MM.1S (cell line): ENCODE results near the gene RTP1.

Experiments
- DNase-seq: peaks from one replicate; pipeline ENCODE4 v3.0.0-alpha.2; 2015
- H2AFZ ChIP-seq: fragments of 300-600 bp; sonication (generic); 2 replicates; pipeline ENCODE4 v1.6.0; 2016; ENCODE audit warnings: antibody characterized with exemption, low read length
- H3F3A ChIP-seq: fragments of 300-600 bp; sonication (generic); 2 replicates; pipeline ENCODE4 v1.6.1; 2016; ENCODE audit warnings: mild to moderate bottlenecking, antibody characterized with exemption, low read length, moderate library complexity, mixed read lengths; ENCODE audit not compliant: insufficient read depth
- H3K27ac ChIP-seq: fragments of 300-600 bp; sonication (generic); 2 replicates; pipeline ENCODE4 v1.5.1; 2016; ENCODE audit warnings: mild to moderate bottlenecking, low read length
- H3K27me3 ChIP-seq: fragments of 300-600 bp; sonication (generic); replicated peaks from 2 replicates; pipeline ENCODE4 v1.6.0; 2016; ENCODE audit warnings: low read length; ENCODE audit not compliant: insufficient read depth
- H3K36me3 ChIP-seq: fragments of 300-600 bp; sonication (generic); replicated peaks from 2 replicates; pipeline ENCODE4 v1.6.1; 2016; ENCODE audit warnings: mild to moderate bottlenecking, low read length, mixed read lengths; ENCODE audit not compliant: insufficient read depth
- H3K4me1 ChIP-seq: fragments of 300-600 bp; sonication (generic); 2 replicates; pipeline ENCODE4 v1.6.1; 2016; ENCODE audit warnings: low read length, mixed read lengths
- H3K4me2 ChIP-seq: fragments of 300-600 bp; sonication (generic); 2 replicates; pipeline ENCODE4 v1.6.0; 2016; ENCODE audit warnings: low read depth, low read length
- H3K4me3 ChIP-seq: fragments of 300-600 bp; sonication (generic); 2 replicates; pipeline ENCODE4 v1.5.1; 2016; ENCODE audit warnings: low read length, mixed read lengths
- H3K79me2 ChIP-seq: fragments of 300-600 bp; sonication (generic); 2 replicates; pipeline ENCODE4 v1.6.1; 2016; ENCODE audit warnings: mixed run types, low read length, mixed read lengths
- H3K9ac ChIP-seq: fragments of 300-600 bp; sonication (generic); 2 replicates; pipeline ENCODE4 v1.6.1; 2016; ENCODE audit warnings: low read length, mixed read lengths
- H3K9me2 ChIP-seq: fragments of 300-600 bp; sonication (generic); replicated peaks from 2 replicates; pipeline ENCODE4 v1.6.1; 2016; ENCODE audit warnings: mild to moderate bottlenecking, low read length, mixed read lengths; ENCODE audit not compliant: insufficient read depth
- H3K9me3 ChIP-seq: fragments of 300-600 bp; sonication (generic); replicated peaks from 2 replicates; pipeline ENCODE4 v1.6.1; 2016; ENCODE audit warnings: mild to moderate bottlenecking, low read length, mixed read lengths; ENCODE audit not compliant: insufficient read depth
- H4K20me1 ChIP-seq: fragments of 300-600 bp; sonication (generic); 2 replicates; pipeline ENCODE4 v1.6.1; 2016; ENCODE audit warnings: mild to moderate bottlenecking, low read length, moderate library complexity, mixed read lengths; ENCODE audit not compliant: insufficient read depth
- CTCF ChIP-seq: fragments of 300-600 bp; sonication (generic); IDR thresholded peaks from 2 replicates; pipeline ENCODE4 v1.5.1; 2016; ENCODE audit warnings: antibody characterized with exemption, low read length, mixed read lengths
- EZH2 ChIP-seq: fragments of 300-600 bp; sonication (generic); optimal IDR thresholded peaks from 2 replicates; pipeline ENCODE3; 2017; ENCODE audit warnings: low read depth, mild to moderate bottlenecking, antibody characterized with exemption, low read length, mixed read lengths
- EZH2phosphoT487 ChIP-seq: fragments of 300-600 bp; sonication (generic); IDR thresholded peaks from 2 replicates; pipeline ENCODE4 v1.6.1; 2018; ENCODE audit warnings: antibody characterized with exemption, low read length

The RTP1 gene

GRCh38 chr3:187247398-187247797 lies 50.1 kb downstream of the RTP1 start:
- H3K9ac ChIP-seq = no peak overlapping the region
- no peak overlapping the region for H3K4me3 ChIP-seq
- H3K9me3 ChIP-seq = no peaks in the 10 kb centered on the region
- H4K20me1 ChIP-seq = no peaks in the 10 kb centered on the region
- H3K9me2 ChIP-seq = no peaks in the 10 kb centered on the region
- no peaks in the 10 kb centered on the region for H3K4me1 ChIP-seq
- H3K79me2 ChIP-seq = no peaks in the 10 kb centered on the region
- no peak overlapping the region for H3K4me2 ChIP-seq
- H3F3A ChIP-seq = no peaks in the 10 kb centered on the region
- TF ChIP-seq EZH2phosphoT487 (no peak), CTCF (no peak), EZH2 (no peak)
- H2AFZ ChIP-seq = no peak overlapping the region
- H3K27ac ChIP-seq = no peak overlapping the region
- no peaks in the 10 kb centered on the region for H3K27me3 ChIP-seq
- no peaks in the 10 kb centered on the region for H3K36me3 ChIP-seq
- DNase-seq = no peak
